Measurements from ENCODE around the gene SORBS1. TPM values are rescaled to one million over a fixed set of nuclear protein-coding genes. Genes with fewer than 3 reads are reported as not detected.
A peak's percentile ranks its signal among the peaks of the same experiment; 100 is the strongest.

The SORBS1 gene
- polyA plus RNA-seq, 1 experiment = 0.40 TPM

- POLR2A ChIA-PET = interaction anchor here (0.6 to 1.3 kb wide), 4 partner anchors 15 to 289 kb away, joined by 3 to 4 read pairs (median 4); no protein-coding TSS in a partner anchor
- Histone ChIP-seq H3K4me3 (ENCODE audit: low read depth, low read length) (peak overlapping the region; percentile 10; the same call in 1 of the 2 replicates), H3K9me3 (ENCODE audit: control insufficient read depth, insufficient read depth, low read length) (no peaks in the 10 kb centered on the region), H3K27me3 (ENCODE audit: control insufficient read depth, insufficient read depth, low read length) (no peaks in the 10 kb centered on the region), H3K27ac (ENCODE audit: low read depth, low read length) (peak overlapping the region; percentile 94)
- TF ChIP-seq CTCF (IDR thresholded peaks at IDR 0.05; ENCODE audit: low read depth, low read length) = no peak
- CTCF ChIA-PET = interaction anchor here (1.0 to 4.4 kb wide), 5 partner anchors 27 to 140 kb away, joined by 3 to 31 read pairs (median 5); no protein-coding TSS in a partner anchor
- DNase-seq (ENCODE audit: low read depth, low spot score) = peak; percentile 65
Measured at GRCh38 chr10:95273393-95274312, 287.5 kb downstream of the SORBS1 start.

GRCh38 chr10:95268438-95268837 lies 292.7 kb downstream of the SORBS1 start:
- no peaks in the 10 kb centered on the region for H3K27me3 ChIP-seq (ENCODE audit: control insufficient read depth, insufficient read depth, low read length)
- no peak for TF ChIP-seq CTCF (IDR thresholded peaks at IDR 0.05; ENCODE audit: low read depth, low read length)
- no peaks in the 10 kb centered on the region for H3K9me3 ChIP-seq (ENCODE audit: control insufficient read depth, insufficient read depth, low read length)
- peak overlapping the region; percentile 12 for H3K27ac ChIP-seq (ENCODE audit: low read depth, low read length)
- DNase-seq (ENCODE audit: low read depth, low spot score) = no peak
- no peak overlapping the region for H3K4me3 ChIP-seq (ENCODE audit: low read depth, low read length)
- ChIA-PET POLR2A (interaction anchor here (0.9 to 1.0 kb wide), 2 partner anchors 10 to 40 kb away, joined by 3 read pairs; no protein-coding TSS in a partner anchor), CTCF (interaction anchor here (1.5 kb wide), 1 partner anchor 95 kb away, joined by 6 read pairs; no protein-coding TSS in a partner anchor)

- Histone ChIP-seq H3K4me3 (ENCODE audit: low read depth, low read length) (no peak overlapping the region), H3K27me3 (ENCODE audit: control insufficient read depth, insufficient read depth, low read length) (no peaks in the 10 kb centered on the region), H3K9me3 (ENCODE audit: control insufficient read depth, insufficient read depth, low read length) (no peaks in the 10 kb centered on the region), H3K27ac (ENCODE audit: low read depth, low read length) (no peak overlapping the region)
- ChIA-PET CTCF (no interaction called here), POLR2A (no interaction called here)
- no peak for TF ChIP-seq CTCF (IDR thresholded peaks at IDR 0.05; ENCODE audit: low read depth, low read length)
- no peak for DNase-seq (ENCODE audit: low read depth, low spot score)
Measured at GRCh38 chr10:95267251-95267650, 293.9 kb downstream of the SORBS1 start.

GRCh38 chr10:95266674-95267095 lies 294.5 kb downstream of the SORBS1 start:
- CTCF ChIA-PET = interaction anchor here (3.8 kb wide), 1 partner anchor 20 kb away, joined by 19 read pairs; no protein-coding TSS in a partner anchor
- Histone ChIP-seq H3K27ac (ENCODE audit: low read depth, low read length) (peak overlapping the region; percentile 62), H3K9me3 (ENCODE audit: control insufficient read depth, insufficient read depth, low read length) (no peaks in the 10 kb centered on the region), H3K4me3 (ENCODE audit: low read depth, low read length) (no peak overlapping the region), H3K27me3 (ENCODE audit: control insufficient read depth, insufficient read depth, low read length) (no peaks in the 10 kb centered on the region)
- POLR2A ChIA-PET = no interaction called here
- no peak for DNase-seq (ENCODE audit: low read depth, low spot score)
- no peak for TF ChIP-seq CTCF (IDR thresholded peaks at IDR 0.05; ENCODE audit: low read depth, low read length)

GRCh38 chr10:95265572-95265971 lies 295.6 kb downstream of the SORBS1 start:
- CTCF ChIA-PET = interaction anchor here (1.1 to 3.8 kb wide), 4 partner anchors 10 to 108 kb away, joined by 3 to 19 read pairs (median 6); no protein-coding TSS in a partner anchor
- POLR2A ChIA-PET = no interaction called here
- H3K27ac ChIP-seq (ENCODE audit: low read depth, low read length) = no peak overlapping the region
- DNase-seq (ENCODE audit: low read depth, low spot score) = no peak
- H3K4me3 ChIP-seq (ENCODE audit: low read depth, low read length) = no peak overlapping the region
- H3K27me3 ChIP-seq (ENCODE audit: control insufficient read depth, insufficient read depth, low read length) = no peaks in the 10 kb centered on the region
- H3K9me3 ChIP-seq (ENCODE audit: control insufficient read depth, insufficient read depth, low read length) = no peaks in the 10 kb centered on the region
- no peak for TF ChIP-seq CTCF (IDR thresholded peaks at IDR 0.05; ENCODE audit: low read depth, low read length)
